ENCODE data around the gene URI1.

URI1 gene

GRCh38 chr19:29971002-29971401, 29.0 kb downstream of the URI1 start:
- DNase-seq (ENCODE audit: low read depth in 2 of 2): no peak

GRCh38 chr19:29971648-29972047, 29.6 kb downstream of the URI1 start:
- DNase-seq (ENCODE audit: low read depth in 2 of 2): no peak

- no peak for DNase-seq (ENCODE audit: low read depth in 2 of 2)
Measured at GRCh38 chr19:29974701-29975100, 32.7 kb downstream of the URI1 start.

- DNase-seq (ENCODE audit: low read depth in 2 of 2): no peak
Measured at GRCh38 chr19:29976151-29976943, 34.3 kb downstream of the URI1 start.

- no peak for DNase-seq (ENCODE audit: low read depth in 2 of 2)
Measured at GRCh38 chr19:29978080-29978479, 36.0 kb downstream of the URI1 start.

- no peak for DNase-seq (ENCODE audit: low read depth in 2 of 2)
Measured at GRCh38 chr19:29983568-29983967, 41.5 kb downstream of the URI1 start.

- DNase-seq (ENCODE audit: low read depth in 2 of 2): no peak
Measured at GRCh38 chr19:29985196-29985595, 43.2 kb downstream of the URI1 start.

- no peak for DNase-seq (ENCODE audit: low read depth in 2 of 2)
Measured at GRCh38 chr19:29988351-29988750, 46.3 kb downstream of the URI1 start.

GRCh38 chr19:29992233-29992867, 50.3 kb downstream of the URI1 start:
- no peak for DNase-seq (ENCODE audit: low read depth in 2 of 2)

- no peak for DNase-seq (ENCODE audit: low read depth in 2 of 2)
Measured at GRCh38 chr19:29999490-29999889, 57.5 kb downstream of the URI1 start.

- DNase-seq (ENCODE audit: low read depth in 2 of 2): no peak
Measured at GRCh38 chr19:30000862-30001261, 58.8 kb downstream of the URI1 start.

GRCh38 chr19:30001301-30001700, 59.3 kb downstream of the URI1 start:
- DNase-seq (ENCODE audit: low read depth in 2 of 2): no peak

GRCh38 chr19:30001791-30002190, 59.8 kb downstream of the URI1 start:
- DNase-seq (ENCODE audit: low read depth in 2 of 2): no peak

GRCh38 chr19:30003866-30004265, 61.8 kb downstream of the URI1 start:
- no peak for DNase-seq (ENCODE audit: low read depth in 2 of 2)

- no peak for DNase-seq (ENCODE audit: low read depth in 2 of 2)
Measured at GRCh38 chr19:30004403-30004802, 62.4 kb downstream of the URI1 start.

GRCh38 chr19:30006207-30006606, 64.2 kb downstream of the URI1 start:
- no peak for DNase-seq (ENCODE audit: low read depth in 2 of 2)

GRCh38 chr19:30008169-30008568, 66.1 kb downstream of the URI1 start:
- DNase-seq (ENCODE audit: low read depth in 2 of 2): no peak

- DNase-seq (ENCODE audit: low read depth in 2 of 2): no peak
Measured at GRCh38 chr19:30009013-30009412, 67.0 kb downstream of the URI1 start.

- no peak for DNase-seq (ENCODE audit: low read depth in 2 of 2)
Measured at GRCh38 chr19:30011051-30011578, 69.1 kb downstream of the URI1 start.

GRCh38 chr19:30014770-30015169, 72.7 kb downstream of the URI1 start:
- no peak for DNase-seq (ENCODE audit: low read depth in 2 of 2)

- no peak for DNase-seq (ENCODE audit: low read depth in 2 of 2)
Measured at GRCh38 chr19:30017172-30017571, 75.1 kb downstream of the URI1 start.

- no peak for DNase-seq (ENCODE audit: low read depth in 2 of 2)
Measured at GRCh38 chr19:30020189-30020588, 78.2 kb downstream of the URI1 start.

- no peak for DNase-seq (ENCODE audit: low read depth in 2 of 2)
Measured at GRCh38 chr19:30022659-30023058, 80.6 kb downstream of the URI1 start.

All from stimulated activated CD4-positive, alpha-beta T cell treated with anti-CD3 and anti-CD28 coated beads, Interleukin-1b, Interleukin-23, amount 100 ng/mL, for 4 hours (primary cell).